HEK293 (cell line): Measurements from ENCODE around the gene NHSL2.

Experiments
- CTCF ChIA-PET: fragments of 350-600 bp; formaldehyde crosslinking; extraction: SDS; loops from one replicate; lab custom pipeline; 2021; ENCODE audit warnings: antibody characterized with exemption; lab: Yijun Ruan, JAX
- POLR2A ChIA-PET: fragments of 300-600 bp; formaldehyde crosslinking; extraction: SDS; loops from one replicate; lab custom pipeline; 2020; ENCODE audit warnings: antibody characterized with exemption, inconsistent platforms; lab: Yijun Ruan, JAX
- H3K27ac ChIP-seq: fragments of 200-500 bp; sonication (Bioruptor generic); 2 replicates; pipeline ENCODE4 v1.5.1; 2014; ENCODE audit warnings: low read depth, low read length, control low read depth, inconsistent platforms; ENCODE audit errors: extremely low read depth
- H3K36me3 ChIP-seq, 2 experiments: fragments of 200-500 bp in 1 of 2; sonication (Bioruptor generic) in 1 of 2; 1 replicate in 1 of 2; 2 replicates in 1 of 2; pipeline ENCODE4 v1.5.1; 2014 to 2017; ENCODE audit warnings: inconsistent platforms in 2 of 2, low read length in 2 of 2; ENCODE audit not compliant: control insufficient read depth in 2 of 2, insufficient read depth in 1 of 2
- H3K4me1 ChIP-seq: fragments of 200-500 bp; sonication (Bioruptor generic); 2 replicates; pipeline ENCODE4 v1.5.1; 2014; ENCODE audit warnings: mild to moderate bottlenecking, low read length, inconsistent platforms; ENCODE audit not compliant: control insufficient read depth, insufficient read depth
- H3K4me3 ChIP-seq: 2 replicates; pipeline ENCODE4 v1.5.1; 2011; ENCODE audit warnings: low read depth, mild to moderate bottlenecking, control low read depth, low read length, moderate library complexity
- H3K9me3 ChIP-seq: fragments of 200-500 bp; sonication (Bioruptor generic); 2 replicates; pipeline ENCODE4 v1.5.1; 2014; ENCODE audit warnings: low read depth, low read length, inconsistent platforms; ENCODE audit not compliant: control insufficient read depth, insufficient read depth
- KLF10 ChIP-seq: fragments of 450-650 bp; IDR thresholded peaks from 2 replicates; pipeline ENCODE4 v1.5.1; 2018; ENCODE audit warnings: missing biosample characterization, mild to moderate bottlenecking, missing genetic modification characterization
- KLF8 ChIP-seq: fragments of 450-650 bp; formaldehyde crosslinking; IDR thresholded peaks from 2 replicates; pipeline ENCODE4 v1.5.1; 2016; ENCODE audit warnings: missing biosample characterization, missing genetic modification characterization
- SETDB1 ChIP-seq: IDR thresholded peaks from one replicate; pipeline ENCODE4 v1.6.1; 2017; ENCODE audit warnings: mild to moderate bottlenecking, low read length, moderate library complexity, mixed read lengths; ENCODE audit not compliant: insufficient read length
- ZEB2 ChIP-seq: fragments of 450-650 bp; formaldehyde crosslinking; IDR thresholded peaks from 2 replicates; pipeline ENCODE4 v1.5.1; 2016; ENCODE audit warnings: missing biosample characterization, missing genetic modification characterization
- ZNF10 ChIP-seq: fragments of 450-650 bp; formaldehyde crosslinking; IDR thresholded peaks from 2 replicates; pipeline ENCODE4 v1.5.1; 2017; ENCODE audit warnings: missing biosample characterization, missing genetic modification characterization
- ZNF121 ChIP-seq: fragments of 450-650 bp; formaldehyde crosslinking; IDR thresholded peaks from 2 replicates; pipeline ENCODE4 v1.5.1; 2016; ENCODE audit warnings: missing biosample characterization, missing genetic modification characterization
- ZNF157 ChIP-seq: fragments of 450-650 bp; formaldehyde crosslinking; IDR thresholded peaks from 2 replicates; pipeline ENCODE4 v1.5.1; 2016; ENCODE audit warnings: missing biosample characterization, missing genetic modification characterization
- ZNF335 ChIP-seq: fragments of 450-650 bp; formaldehyde crosslinking; conservative IDR thresholded peaks from 2 replicates; pipeline ENCODE4 v1.5.1; 2016; ENCODE audit warnings: missing biosample characterization, missing genetic modification characterization
- ZNF350 ChIP-seq: fragments of 450-650 bp; formaldehyde crosslinking; IDR thresholded peaks from 2 replicates; pipeline ENCODE4 v1.5.0; 2017; ENCODE audit warnings: missing biosample characterization, mild to moderate bottlenecking, missing genetic modification characterization
- ZNF501 ChIP-seq: fragments of 450-650 bp; formaldehyde crosslinking; IDR thresholded peaks from 2 replicates; pipeline ENCODE4 v1.5.1; 2016; ENCODE audit warnings: missing biosample characterization, missing genetic modification characterization
- TF ChIP-seq, protein P1 (sequence below): fragments of 450-650 bp; formaldehyde crosslinking; IDR thresholded peaks from 2 replicates; pipeline ENCODE4 v1.5.1; 2016; ENCODE audit warnings: missing biosample characterization, missing genetic modification characterization
- TF ChIP-seq, protein P2 (sequence below): fragments of 450-650 bp; formaldehyde crosslinking; IDR thresholded peaks from 2 replicates; pipeline ENCODE4 v1.5.0; 2017; ENCODE audit warnings: missing biosample characterization, missing genetic modification characterization, borderline replicate concordance
- TF ChIP-seq, protein P3 (sequence below): fragments of 450-650 bp; formaldehyde crosslinking; conservative IDR thresholded peaks from 2 replicates; pipeline ENCODE4 v1.5.1; 2016; ENCODE audit warnings: low read depth, missing biosample characterization, missing genetic modification characterization

The NHSL2 gene

DNA sequence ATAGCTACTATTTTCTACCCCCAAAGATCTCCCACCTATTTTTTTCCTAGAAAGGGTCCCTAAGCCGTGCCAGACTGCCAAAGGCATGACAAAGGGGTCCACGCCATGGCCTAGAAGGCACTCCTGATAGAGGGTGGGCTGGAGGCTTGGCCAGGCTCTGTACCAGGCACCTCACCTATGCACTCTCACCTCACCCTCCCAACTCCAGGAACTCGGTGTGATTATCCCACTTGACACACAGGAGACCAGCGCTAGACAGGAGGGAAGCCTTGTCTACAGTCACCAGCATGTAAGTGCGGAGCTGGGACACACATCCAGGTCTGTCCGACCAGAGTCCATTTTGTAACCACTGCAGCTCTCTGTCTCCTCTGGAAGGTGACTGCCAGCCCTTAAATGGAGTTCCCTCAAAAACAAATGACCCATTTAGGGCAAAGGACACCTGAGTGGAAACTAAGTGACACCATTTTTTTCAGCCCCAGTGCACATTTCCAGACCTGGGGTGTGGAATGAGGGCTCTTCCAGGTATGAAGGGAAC, 114.7 kb downstream of the NHSL2 start:
- POLR2A ChIA-PET, result no interaction called here
- Histone ChIP-seq H3K27ac (no peak overlapping the region), H3K4me1 (no peaks in the 10 kb centered on the region), H3K4me3 (no peak overlapping the region), H3K9me3 (no peaks in the 10 kb centered on the region), H3K36me3 (no peaks in the 10 kb centered on the region)
- CTCF ChIA-PET, result interaction anchor here (0.6 to 11.0 kb wide), 4 partner anchors 13 to 101 kb away, joined by 3 to 174 read pairs (median 4); no protein-coding TSS in a partner anchor
- TF ChIP-seq ZNF350 (tag by site-specific recombination) (no peak), ZNF335 (no peak), SETDB1 (no peak), ZEB2 (no peak)

GRCh38 chrX:72026341-72027023, 115.8 kb downstream of the NHSL2 start:
- POLR2A ChIA-PET, result no interaction called here
- TF ChIP-seq, protein P1, sequence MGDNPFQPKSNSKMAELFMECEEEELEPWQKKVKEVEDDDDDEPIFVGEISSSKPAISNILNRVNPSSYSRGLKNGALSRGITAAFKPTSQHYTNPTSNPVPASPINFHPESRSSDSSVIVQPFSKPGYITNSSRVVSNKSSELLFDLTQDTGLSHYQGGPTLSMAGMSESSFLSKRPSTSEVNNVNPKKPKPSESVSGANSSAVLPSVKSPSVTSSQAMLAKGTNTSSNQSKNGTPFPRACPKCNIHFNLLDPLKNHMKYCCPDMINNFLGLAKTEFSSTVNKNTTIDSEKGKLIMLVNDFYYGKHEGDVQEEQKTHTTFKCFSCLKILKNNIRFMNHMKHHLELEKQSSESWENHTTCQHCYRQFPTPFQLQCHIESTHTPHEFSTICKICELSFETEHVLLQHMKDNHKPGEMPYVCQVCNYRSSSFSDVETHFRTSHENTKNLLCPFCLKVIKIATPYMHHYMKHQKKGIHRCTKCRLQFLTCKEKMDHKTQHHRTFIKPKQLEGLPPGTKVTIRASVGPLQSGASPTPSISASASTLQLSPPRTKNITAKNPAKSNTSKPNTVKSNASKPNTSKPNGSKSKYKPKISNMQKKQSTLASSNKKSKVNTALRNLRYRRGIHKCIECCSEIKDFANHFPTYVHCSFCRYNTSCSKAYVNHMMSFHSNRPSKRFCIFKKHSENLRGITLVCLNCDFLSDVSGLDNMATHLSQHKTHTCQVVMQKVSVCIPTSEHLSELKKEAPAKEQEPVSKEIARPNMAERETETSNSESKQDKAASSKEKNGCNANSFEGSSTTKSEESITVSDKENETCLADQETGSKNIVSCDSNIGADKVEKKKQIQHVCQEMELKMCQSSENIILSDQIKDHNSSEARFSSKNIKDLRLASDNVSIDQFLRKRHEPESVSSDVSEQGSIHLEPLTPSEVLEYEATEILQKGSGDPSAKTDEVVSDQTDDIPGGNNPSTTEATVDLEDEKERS, result no peak
- TF ChIP-seq, protein P2, sequence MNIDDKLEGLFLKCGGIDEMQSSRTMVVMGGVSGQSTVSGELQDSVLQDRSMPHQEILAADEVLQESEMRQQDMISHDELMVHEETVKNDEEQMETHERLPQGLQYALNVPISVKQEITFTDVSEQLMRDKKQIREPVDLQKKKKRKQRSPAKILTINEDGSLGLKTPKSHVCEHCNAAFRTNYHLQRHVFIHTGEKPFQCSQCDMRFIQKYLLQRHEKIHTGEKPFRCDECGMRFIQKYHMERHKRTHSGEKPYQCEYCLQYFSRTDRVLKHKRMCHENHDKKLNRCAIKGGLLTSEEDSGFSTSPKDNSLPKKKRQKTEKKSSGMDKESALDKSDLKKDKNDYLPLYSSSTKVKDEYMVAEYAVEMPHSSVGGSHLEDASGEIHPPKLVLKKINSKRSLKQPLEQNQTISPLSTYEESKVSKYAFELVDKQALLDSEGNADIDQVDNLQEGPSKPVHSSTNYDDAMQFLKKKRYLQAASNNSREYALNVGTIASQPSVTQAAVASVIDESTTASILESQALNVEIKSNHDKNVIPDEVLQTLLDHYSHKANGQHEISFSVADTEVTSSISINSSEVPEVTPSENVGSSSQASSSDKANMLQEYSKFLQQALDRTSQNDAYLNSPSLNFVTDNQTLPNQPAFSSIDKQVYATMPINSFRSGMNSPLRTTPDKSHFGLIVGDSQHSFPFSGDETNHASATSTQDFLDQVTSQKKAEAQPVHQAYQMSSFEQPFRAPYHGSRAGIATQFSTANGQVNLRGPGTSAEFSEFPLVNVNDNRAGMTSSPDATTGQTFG (tag by site-specific recombination), result no peak
- TF ChIP-seq ZNF501 (tag by site-specific recombination) (no peak), SETDB1 (no peak), ZNF10 (tag by site-specific recombination) (no peak), ZNF157 (tag by site-specific recombination) (no peak), KLF10 (tag by site-specific recombination) (no peak), ZEB2 (no peak), ZNF121 (no peak), KLF8 (tag by site-specific recombination) (no peak)
- TF ChIP-seq, protein P3, sequence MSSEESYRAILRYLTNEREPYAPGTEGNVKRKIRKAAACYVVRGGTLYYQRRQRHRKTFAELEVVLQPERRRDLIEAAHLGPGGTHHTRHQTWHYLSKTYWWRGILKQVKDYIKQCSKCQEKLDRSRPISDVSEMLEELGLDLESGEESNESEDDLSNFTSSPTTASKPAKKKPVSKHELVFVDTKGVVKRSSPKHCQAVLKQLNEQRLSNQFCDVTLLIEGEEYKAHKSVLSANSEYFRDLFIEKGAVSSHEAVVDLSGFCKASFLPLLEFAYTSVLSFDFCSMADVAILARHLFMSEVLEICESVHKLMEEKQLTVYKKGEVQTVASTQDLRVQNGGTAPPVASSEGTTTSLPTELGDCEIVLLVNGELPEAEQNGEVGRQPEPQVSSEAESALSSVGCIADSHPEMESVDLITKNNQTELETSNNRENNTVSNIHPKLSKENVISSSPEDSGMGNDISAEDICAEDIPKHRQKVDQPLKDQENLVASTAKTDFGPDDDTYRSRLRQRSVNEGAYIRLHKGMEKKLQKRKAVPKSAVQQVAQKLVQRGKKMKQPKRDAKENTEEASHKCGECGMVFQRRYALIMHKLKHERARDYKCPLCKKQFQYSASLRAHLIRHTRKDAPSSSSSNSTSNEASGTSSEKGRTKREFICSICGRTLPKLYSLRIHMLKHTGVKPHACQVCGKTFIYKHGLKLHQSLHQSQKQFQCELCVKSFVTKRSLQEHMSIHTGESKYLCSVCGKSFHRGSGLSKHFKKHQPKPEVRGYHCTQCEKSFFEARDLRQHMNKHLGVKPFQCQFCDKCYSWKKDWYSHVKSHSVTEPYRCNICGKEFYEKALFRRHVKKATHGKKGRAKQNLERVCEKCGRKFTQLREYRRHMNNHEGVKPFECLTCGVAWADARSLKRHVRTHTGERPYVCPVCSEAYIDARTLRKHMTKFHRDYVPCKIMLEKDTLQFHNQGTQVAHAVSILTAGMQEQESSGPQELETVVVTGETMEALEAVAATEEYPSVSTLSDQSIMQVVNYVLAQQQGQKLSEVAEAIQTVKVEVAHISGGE, result no peak
- Histone ChIP-seq H3K4me3 (no peak overlapping the region), H3K4me1 (no peaks in the 10 kb centered on the region), H3K36me3 (no peaks in the 10 kb centered on the region), H3K9me3 (no peaks in the 10 kb centered on the region), H3K27ac (no peak overlapping the region)
- CTCF ChIA-PET, result interaction anchor here (1.1 to 11.0 kb wide), 3 partner anchors 9 to 100 kb away, joined by 6 to 174 read pairs (median 7); no protein-coding TSS in a partner anchor
